ENCODE measurements around the gene SST. TPM values are rescaled to one million over a fixed set of nuclear protein-coding genes. Genes with fewer than 3 reads are reported as not detected.
"Not testable (repeated sequence)": the region's sequence is repeated elsewhere in the genome, so short reads cannot be mapped to it uniquely, and the experiment has no call there.

SST gene
- total and polyA plus RNA-seq, 2 of the 8 experiments (the other 6 are each of a cell fraction or from before 2014, with no cell fraction given) = 0.50 TPM; not detected in 1

DNA sequence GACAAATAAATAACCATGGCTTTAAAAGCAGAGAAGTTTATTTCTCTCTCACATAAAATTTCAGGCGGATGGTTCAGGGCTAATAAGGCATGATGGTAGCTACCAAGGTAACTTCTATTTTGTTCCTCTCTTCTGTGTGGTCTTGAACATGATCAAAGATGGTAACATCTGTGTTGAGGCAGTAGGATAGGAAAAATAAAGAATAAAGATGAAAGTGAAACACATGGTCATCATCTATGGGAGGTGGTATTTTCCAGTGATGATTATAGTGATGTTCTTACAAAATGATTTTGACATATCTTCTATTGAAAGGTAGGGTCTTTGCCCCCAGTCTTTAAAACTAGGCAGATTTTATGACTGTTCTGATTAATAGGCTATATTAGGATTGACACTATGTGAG, 14.2 kb upstream of the SST start (continued):
- TF ChIP-seq, protein P1, sequence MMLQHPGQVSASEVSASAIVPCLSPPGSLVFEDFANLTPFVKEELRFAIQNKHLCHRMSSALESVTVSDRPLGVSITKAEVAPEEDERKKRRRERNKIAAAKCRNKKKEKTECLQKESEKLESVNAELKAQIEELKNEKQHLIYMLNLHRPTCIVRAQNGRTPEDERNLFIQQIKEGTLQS (IDR thresholded peaks at IDR 0.05; ENCODE audit: insufficient read depth, low read depth, low read length) = no peak

DNA sequence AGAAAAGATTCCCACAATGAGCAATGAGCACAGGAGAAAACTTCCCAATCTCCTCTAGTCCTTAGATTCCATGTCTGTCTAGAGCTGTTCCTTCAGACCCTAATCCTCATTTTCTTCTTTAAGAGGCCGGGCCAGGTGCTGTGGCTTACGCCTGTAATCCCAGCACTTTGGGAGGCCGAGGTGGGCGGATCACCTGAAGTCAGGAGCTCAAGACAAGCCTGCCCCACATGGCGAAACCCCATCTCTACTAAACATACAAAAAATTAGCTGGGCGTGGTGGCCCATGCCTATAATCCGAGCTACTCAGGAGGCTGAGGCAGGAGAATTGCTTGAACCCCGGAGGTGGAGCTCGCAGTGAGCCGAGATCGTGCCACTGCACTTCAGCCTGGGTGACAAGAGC, 11.6 kb upstream of the SST start:
- H3K36me3 ChIP-seq (ENCODE audit: control insufficient read depth in 2 of 4, insufficient read depth in 4 of 4, low read length in 3 of 4); H3K23ac ChIP-seq (ENCODE audit: insufficient read length); H2AFZ ChIP-seq (ENCODE audit: low read length); H3K79me1 ChIP-seq (ENCODE audit: low read depth, low read length); H3K18ac ChIP-seq (ENCODE audit: extremely low read depth, low read length); H3K4me1 ChIP-seq (replicated peaks in 1 of 4; ENCODE audit: control insufficient read depth in 3 of 4, insufficient read depth in 4 of 4, low read length in 3 of 4); H4K91ac ChIP-seq (replicated peaks; ENCODE audit: insufficient read length, low read length); H3K14ac ChIP-seq (ENCODE audit: insufficient read length); H3K56ac ChIP-seq (replicated peaks; ENCODE audit: insufficient read length, low read depth, low read length); H3K23me2 ChIP-seq (ENCODE audit: low read depth, low read length); H3K9ac ChIP-seq (replicated peaks in 1 of 4; ENCODE audit: extremely low read depth in 1 of 4, low read depth in 3 of 4, low read length in 3 of 4); H3K4ac ChIP-seq (replicated peaks; ENCODE audit: insufficient read length, low read depth, low read length); H2AK5ac ChIP-seq (ENCODE audit: low read depth, low read length); H4K8ac ChIP-seq (ENCODE audit: extremely low read depth, insufficient read depth, low read length); H2BK20ac ChIP-seq (ENCODE audit: low read length); H2BK120ac ChIP-seq (replicated peaks; ENCODE audit: low read depth, low read length); H2BK5ac ChIP-seq (ENCODE audit: low read depth, low read length); DNase-seq (ENCODE audit: low read depth in 1 of 2, low spot score in 2 of 2); H4K5ac ChIP-seq (ENCODE audit: insufficient read length, low read depth, low read length); H2BK12ac ChIP-seq (ENCODE audit: low read depth, low read length); H3K79me2 ChIP-seq (ENCODE audit: control insufficient read depth in 1 of 2, insufficient read depth in 2 of 2, low read length in 2 of 2); H3K4me2 ChIP-seq (ENCODE audit: insufficient read depth in 1 of 2, low read depth in 2 of 2, low read length in 2 of 2); H3K4me3 ChIP-seq (ENCODE audit: extremely low read depth in 1 of 4, insufficient read depth in 2 of 4, low read depth in 3 of 4, low read length in 4 of 4); H4K20me1 ChIP-seq (replicated peaks in 1 of 2; ENCODE audit: control insufficient read depth in 1 of 2, insufficient read depth in 2 of 2, low read length in 2 of 2); H3K27me3 ChIP-seq (replicated peaks in 1 of 4; ENCODE audit: control insufficient read depth in 3 of 4, extremely low read depth in 1 of 4, insufficient read depth in 3 of 4, low read length in 3 of 4); H3K27ac ChIP-seq (ENCODE audit: low read depth, low read length); POLR2A ChIA-PET (ENCODE audit: partially characterized antibody); FAIRE-seq; H2BK15ac ChIP-seq (ENCODE audit: low read length); H3K9me3 ChIP-seq (ENCODE audit: insufficient read depth in 2 of 2, low read depth in 1 of 2, low read length in 1 of 2): not testable (repeated sequence)
- WGBS, 2 experiments (ENCODE audit: extremely low coverage in 1 of 2, insufficient coverage in 1 of 2, insufficient read length in 1 of 2, insufficient replicate concordance in 2 of 2, low coverage in 1 of 2, low lambda C conversion rate in 2 of 2, missing lambda C conversion rate in 1 of 2) = 97% methylated on average over 11 of the region's 11 CpGs; no CpG with 5 or more reads in 1 of the 2 experiments
- CTCF ChIA-PET (ENCODE audit: partially characterized antibody) = interaction anchor here (0.8 to 20.1 kb wide), 15 partner anchors 12 to 461 kb away, joined by 3 to 947 read pairs (median 7); partner anchors contain the start of gene SST
